GM12892 (cell line): ENCODE data around the gene BCL7A.

Experiments used
- POLR2A ChIP-seq: IDR thresholded peaks from 2 replicates; pipeline ENCODE4 v1.6.1; 2011; ENCODE audit warnings: low read depth, low read length, control low read depth
- POLR2AphosphoS5 ChIP-seq: IDR thresholded peaks from 2 replicates; pipeline ENCODE4 v1.6.1; 2011; ENCODE audit warnings: low read depth, low read length, control low read depth

GRCh38 chr12:122100568-122100967, 78.9 kb downstream of the BCL7A start:
- no peak for TF ChIP-seq POLR2A
- TF ChIP-seq POLR2AphosphoS5, result no peak
